Activated CD4-positive, alpha-beta T cell treated with anti-CD3 and anti-CD28 coated beads, Interleukin-2, amount 50 U/mL, for 24 hours (primary cell): ENCODE results near the gene KIAA0753.
A peak's percentile ranks its signal among the peaks of the same experiment; 100 is the strongest.

Experiments
- DNase-seq, 2 donors: peaks; one replicate each; pipeline ENCODE4 v3.0.0-alpha.2; 2020; ENCODE audit warnings: low read depth in 1 of 2, low spot score in 1 of 2

Gene KIAA0753

GRCh38 chr17:6640536-6641246, at the start of gene KIAA0753, which contains the start of gene TXNDC17:
KIAA0753 (minus strand) TSS chr17:6640711; CDS start chr17:6635103, 5,608 bp downstream.
TXNDC17 (plus strand) TSS chr17:6641060; CDS start chr17:6641083, 23 bp downstream.
- peak; percentile 82 to 89 for DNase-seq

- no peak for DNase-seq
Observed at GRCh38 chr17:6688944-6689343, 48.4 kb upstream of the KIAA0753 start.

GRCh38 chr17:6686026-6686425, 45.5 kb upstream of the KIAA0753 start:
- DNase-seq = no peak

- no peak for DNase-seq
Observed at GRCh38 chr17:6684881-6685767, 44.6 kb upstream of the KIAA0753 start.

GRCh38 chr17:6684460-6684783, 43.9 kb upstream of the KIAA0753 start:
- DNase-seq = no peak

GRCh38 chr17:6683730-6684459, 43.4 kb upstream of the KIAA0753 start:
- DNase-seq = no peak

GRCh38 chr17:6683081-6683684, 42.7 kb upstream of the KIAA0753 start:
- DNase-seq = no peak

GRCh38 chr17:6682339-6682738, 41.8 kb upstream of the KIAA0753 start:
- no peak for DNase-seq

GRCh38 chr17:6681671-6682070, 41.2 kb upstream of the KIAA0753 start:
- DNase-seq = no peak

- no peak for DNase-seq
Observed at GRCh38 chr17:6681176-6681575, 40.7 kb upstream of the KIAA0753 start.

GRCh38 chr17:6679241-6679640, 38.7 kb upstream of the KIAA0753 start:
- no peak for DNase-seq

- DNase-seq = no peak
Observed at GRCh38 chr17:6677946-6678345, 37.4 kb upstream of the KIAA0753 start.

GRCh38 chr17:6677158-6677831, 36.8 kb upstream of the KIAA0753 start:
- DNase-seq = no peak

GRCh38 chr17:6676802-6677157, 36.3 kb upstream of the KIAA0753 start:
- no peak for DNase-seq

GRCh38 chr17:6675201-6675825, 34.8 kb upstream of the KIAA0753 start:
- no peak for DNase-seq

GRCh38 chr17:6674586-6674985, 34.1 kb upstream of the KIAA0753 start:
- DNase-seq = no peak

- DNase-seq = no peak
Observed at GRCh38 chr17:6671431-6671830, 30.9 kb upstream of the KIAA0753 start.

- no peak for DNase-seq
Observed at GRCh38 chr17:6670999-6671398, 30.5 kb upstream of the KIAA0753 start.

GRCh38 chr17:6670571-6670970, 30.1 kb upstream of the KIAA0753 start:
- DNase-seq = no peak

GRCh38 chr17:6669479-6670212, 29.1 kb upstream of the KIAA0753 start:
- no peak for DNase-seq
